SK-N-MC (cell line): ENCODE data around the gene MRPL27.

Source experiments
- EZH2 ChIP-seq: fragments of 200-600 bp; sonication (generic); IDR thresholded peaks from one replicate; pipeline ENCODE4 v1.6.1; 2017; ENCODE audit warnings: antibody characterized with exemption
- POLR2AphosphoS5 ChIP-seq: IDR thresholded peaks from 2 replicates; pipeline ENCODE4 v1.6.1; 2012; ENCODE audit warnings: mild to moderate bottlenecking, low read depth, low read length, borderline replicate concordance

- TF ChIP-seq EZH2: no peak
- 0 out of 2 replicates have a peak, but pooled peaks have one; percentile 16 for TF ChIP-seq POLR2AphosphoS5
These were observed 28.1 kb downstream of the MRPL27 start for GRCh38 chr17:50344731-50345365.
